ENCODE data around the gene FRS3. TPM values are rescaled to one million over a fixed set of nuclear protein-coding genes. Genes with fewer than 3 reads are reported as not detected.

FRS3 gene
- total RNA-seq, 1 donor from 2014 or later: 1.2 TPM

GRCh38 chr6:41728954-41729353 is 50.7 kb downstream of the FRS3 start:
- DNase-seq (ENCODE audit: low read depth, low spot score): no peak

GRCh38 chr6:41728073-41728936 is 51.4 kb downstream of the FRS3 start:
- no peak for DNase-seq (ENCODE audit: low read depth, low spot score)

- no peak for DNase-seq (ENCODE audit: low read depth, low spot score)
These were observed 52.0 kb downstream of the FRS3 start for GRCh38 chr6:41727705-41728072.

- no peak for DNase-seq (ENCODE audit: low read depth, low spot score)
These were observed 52.8 kb downstream of the FRS3 start for GRCh38 chr6:41726876-41727275.

GRCh38 chr6:41724586-41725501 is 54.9 kb downstream of the FRS3 start:
- no peak for DNase-seq (ENCODE audit: low read depth, low spot score)

- DNase-seq (ENCODE audit: low read depth, low spot score): no peak
These were observed 55.5 kb downstream of the FRS3 start for GRCh38 chr6:41724228-41724580.

GRCh38 chr6:41723530-41724227 is 56.0 kb downstream of the FRS3 start:
- no peak for DNase-seq (ENCODE audit: low read depth, low spot score)

GRCh38 chr6:41722969-41723529 is 56.7 kb downstream of the FRS3 start:
- DNase-seq (ENCODE audit: low read depth, low spot score): no peak

- no peak for DNase-seq (ENCODE audit: low read depth, low spot score)
These were observed 58.3 kb downstream of the FRS3 start for GRCh38 chr6:41721414-41721813.

- no peak for DNase-seq (ENCODE audit: low read depth, low spot score)
These were observed 58.9 kb downstream of the FRS3 start for GRCh38 chr6:41720783-41721182.

GRCh38 chr6:41720262-41720620 is 59.5 kb downstream of the FRS3 start:
- no peak for DNase-seq (ENCODE audit: low read depth, low spot score)

Other genes with a start within 250 kb of the FRS3 start
- 2.9 and 3.1 TPM in 2 replicates for gene FOXP4, start 233.5 kb downstream of the FRS3 start, total RNA-seq
- 18.7 and 26.8 TPM in 2 replicates for gene MDFI, start 141.4 kb downstream of the FRS3 start, total RNA-seq
- 3.8 and 4.4 TPM in 2 replicates for gene TFEB, start 44.3 kb downstream of the FRS3 start, total RNA-seq
- gene PGC, start 32.5 kb downstream of the FRS3 start, total RNA-seq: not detected in 2 replicates
- gene PRICKLE4, start 882 bp upstream of the FRS3 start, total RNA-seq: 0.67 and 1.1 TPM in 2 replicates
- 95.8 and 101 TPM in 2 replicates for gene TOMM6, start 7.8 kb upstream of the FRS3 start, total RNA-seq
- gene USP49, start 115.5 kb upstream of the FRS3 start, total RNA-seq: 1.8 and 3.2 TPM in 2 replicates
- gene MED20, start 141.2 kb upstream of the FRS3 start, total RNA-seq: 31.0 and 50.1 TPM in 2 replicates
- 30.6 and 32.7 TPM in 2 replicates for gene BYSL, start 141.6 kb upstream of the FRS3 start, total RNA-seq
- 37.6 and 64.7 TPM in 2 replicates for gene CCND3, start 161.9 kb upstream of the FRS3 start, total RNA-seq

Measured in pulmonary artery endothelial cell (primary cell).